Fibroblast of the aortic adventitia (primary cell): Measurements from ENCODE around the gene WDR27. TPM values are rescaled to one million over a fixed set of nuclear protein-coding genes. Genes with fewer than 3 reads are reported as not detected.

Experiments used
- DNase-seq: peaks from one replicate; pipeline ENCODE4 v3.0.0-alpha.2; 2010; ENCODE audit warnings: low read depth
- H3K4me3 ChIP-seq: 2 replicates; pipeline ENCODE4 v1.5.1; 2011; ENCODE audit warnings: low read depth, mild to moderate bottlenecking, control low read depth, low read length, moderate library complexity
- total RNA-seq: library from RNA; depleted of rRNA; stranded (reverse); fragments of >200 nt; gene quantifications from 2 replicates; pipeline ENCODE4 v1.2.3, GENCODE V29; 2012; ENCODE audit warnings: low replicate concordance
- TF ChIP-seq, protein P1 (sequence below): IDR thresholded peaks from 2 replicates; pipeline ENCODE4 v1.5.1; 2011; ENCODE audit warnings: mild to moderate bottlenecking, low read length, control low read depth, inconsistent platforms; ENCODE audit not compliant: insufficient read depth

The WDR27 gene
- total RNA-seq, 1 donor, result 19.9 TPM

DNA sequence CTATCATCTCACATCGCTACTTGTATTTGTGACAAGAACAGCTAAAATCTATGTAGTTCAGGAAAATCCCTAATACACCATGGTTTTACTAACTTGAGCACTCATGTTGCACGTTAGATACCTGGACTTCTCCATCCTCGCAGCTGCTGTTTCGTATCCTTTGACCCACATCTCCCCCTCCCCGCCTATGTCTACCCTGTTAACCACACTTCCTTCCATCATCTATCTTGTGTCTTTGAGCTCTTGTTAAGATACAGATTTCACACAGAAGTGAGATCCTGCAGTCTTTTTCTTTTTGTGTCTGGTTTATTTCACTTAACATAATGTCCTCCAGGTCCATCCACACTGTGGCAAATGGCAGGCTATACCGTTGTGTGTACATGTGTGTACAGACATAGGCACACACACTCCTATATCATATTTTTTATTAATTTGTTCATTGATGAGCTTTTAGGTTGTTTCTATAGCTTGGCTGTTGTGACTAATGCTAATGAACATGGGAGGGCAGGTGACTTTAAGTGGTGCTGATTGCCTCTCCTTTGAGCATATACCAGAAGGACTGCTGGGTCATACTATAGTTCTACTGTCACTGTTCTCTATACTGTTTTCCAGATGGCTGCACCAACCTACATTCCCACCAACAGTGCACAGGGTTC, 117.8 kb downstream of the WDR27 start:
- no peak for DNase-seq
- H3K4me3 ChIP-seq, result no peak overlapping the region
- TF ChIP-seq, protein P1, sequence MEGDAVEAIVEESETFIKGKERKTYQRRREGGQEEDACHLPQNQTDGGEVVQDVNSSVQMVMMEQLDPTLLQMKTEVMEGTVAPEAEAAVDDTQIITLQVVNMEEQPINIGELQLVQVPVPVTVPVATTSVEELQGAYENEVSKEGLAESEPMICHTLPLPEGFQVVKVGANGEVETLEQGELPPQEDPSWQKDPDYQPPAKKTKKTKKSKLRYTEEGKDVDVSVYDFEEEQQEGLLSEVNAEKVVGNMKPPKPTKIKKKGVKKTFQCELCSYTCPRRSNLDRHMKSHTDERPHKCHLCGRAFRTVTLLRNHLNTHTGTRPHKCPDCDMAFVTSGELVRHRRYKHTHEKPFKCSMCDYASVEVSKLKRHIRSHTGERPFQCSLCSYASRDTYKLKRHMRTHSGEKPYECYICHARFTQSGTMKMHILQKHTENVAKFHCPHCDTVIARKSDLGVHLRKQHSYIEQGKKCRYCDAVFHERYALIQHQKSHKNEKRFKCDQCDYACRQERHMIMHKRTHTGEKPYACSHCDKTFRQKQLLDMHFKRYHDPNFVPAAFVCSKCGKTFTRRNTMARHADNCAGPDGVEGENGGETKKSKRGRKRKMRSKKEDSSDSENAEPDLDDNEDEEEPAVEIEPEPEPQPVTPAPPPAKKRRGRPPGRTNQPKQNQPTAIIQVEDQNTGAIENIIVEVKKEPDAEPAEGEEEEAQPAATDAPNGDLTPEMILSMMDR, result no peak

DNA sequence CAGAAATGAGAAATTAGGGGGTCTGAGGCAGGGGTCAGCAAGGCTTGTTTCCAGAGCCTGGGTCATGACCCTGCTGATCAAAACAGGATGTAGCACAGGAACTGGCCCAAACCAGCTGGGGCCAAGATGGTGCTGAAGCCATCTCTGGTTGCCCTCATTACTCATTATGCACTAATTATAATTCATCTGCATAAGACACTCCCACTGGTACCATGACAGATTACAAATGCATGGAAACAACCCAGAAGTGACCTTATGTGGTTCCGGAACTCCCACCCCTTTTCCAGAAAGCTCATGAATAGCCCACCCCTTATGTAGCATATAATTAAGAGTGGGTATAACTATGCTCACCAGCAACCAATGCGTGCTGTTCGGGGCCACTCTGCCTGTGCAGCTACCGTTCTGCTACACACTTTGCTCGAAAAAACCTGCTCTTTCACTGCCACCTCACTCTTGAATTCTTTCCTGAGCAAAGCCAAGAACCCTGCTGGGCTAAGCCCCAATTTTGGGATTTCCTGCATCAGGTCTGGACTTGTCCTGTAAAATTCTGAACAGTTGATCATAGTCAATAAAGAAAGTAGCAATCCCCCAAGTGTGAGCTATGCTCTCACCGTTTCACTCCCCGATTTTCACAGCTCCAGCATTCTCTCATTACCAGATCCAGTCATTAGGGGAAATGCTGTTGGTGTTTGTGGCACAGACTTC, 122.3 kb downstream of the WDR27 start:
- TF ChIP-seq, protein P1, result no peak

DNA sequence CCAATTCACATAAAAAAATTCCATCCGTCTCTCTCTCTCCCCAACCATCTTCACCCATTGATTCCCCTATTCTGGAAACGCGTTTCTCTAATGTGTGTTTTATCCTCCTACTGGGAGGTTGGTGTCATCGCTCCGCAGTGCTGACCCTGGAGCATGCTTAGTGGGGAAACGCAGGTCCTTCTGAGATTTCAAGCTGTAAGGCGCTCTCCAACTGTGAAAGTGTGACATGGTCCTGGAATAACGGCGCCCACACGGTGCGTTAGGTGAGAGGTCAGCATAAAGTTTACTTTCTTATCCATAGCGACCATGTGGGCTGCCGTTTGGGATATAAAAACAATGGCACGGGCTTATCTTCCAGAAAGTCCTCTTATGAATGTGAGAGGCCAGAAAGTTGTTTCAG, 123.9 kb downstream of the WDR27 start:
- H3K4me3 ChIP-seq, result no peak overlapping the region
- no peak for DNase-seq
- TF ChIP-seq, protein P1, result no peak

More for the DNA sequence above, 122.3 kb downstream of the WDR27 start:
- no peak for DNase-seq
- H3K4me3 ChIP-seq, result no peak overlapping the region

DNA sequence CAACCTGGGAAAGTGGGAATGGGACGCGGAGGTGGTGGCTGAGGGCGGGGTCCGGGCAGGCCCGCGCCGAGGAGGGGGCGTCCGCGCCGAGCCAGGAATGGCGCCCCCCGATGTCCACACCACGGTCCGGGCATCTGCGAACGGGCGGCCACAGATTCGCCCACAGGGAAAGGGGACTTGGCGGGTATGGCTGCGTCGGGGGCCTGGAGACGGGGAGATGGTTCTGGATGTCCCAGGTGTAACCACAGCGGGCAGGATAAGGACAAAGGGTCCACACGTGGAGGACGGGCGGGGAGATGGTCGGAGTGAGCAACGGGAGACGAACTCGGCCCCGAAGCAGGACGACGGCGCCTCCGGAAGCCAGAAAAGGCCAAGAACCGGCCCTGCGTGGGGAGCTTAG, 124.6 kb downstream of the WDR27 start:
- DNase-seq, result no peak
- TF ChIP-seq, protein P1, result no peak
- H3K4me3 ChIP-seq, result no peak overlapping the region

DNA sequence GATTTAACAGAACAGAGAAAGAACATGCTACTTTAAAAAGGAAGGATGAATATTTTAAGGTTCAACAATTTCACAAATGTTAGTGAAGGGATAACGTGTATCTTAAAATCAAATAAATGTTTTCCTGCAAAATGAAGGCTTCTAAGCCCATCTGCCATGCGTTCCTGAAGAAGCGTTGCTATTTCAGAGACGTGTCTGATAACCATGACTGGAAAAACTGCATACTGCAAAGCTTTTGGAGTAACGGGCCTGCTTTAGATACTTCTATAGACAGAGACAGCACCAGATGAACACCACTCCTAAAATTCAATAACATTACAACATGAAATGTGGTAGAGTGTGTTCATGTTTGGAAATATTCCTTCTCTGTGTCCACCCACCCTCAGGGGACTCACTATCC, 126.0 kb downstream of the WDR27 start:
- no peak overlapping the region for H3K4me3 ChIP-seq
- TF ChIP-seq, protein P1, result no peak
- DNase-seq, result no peak

DNA sequence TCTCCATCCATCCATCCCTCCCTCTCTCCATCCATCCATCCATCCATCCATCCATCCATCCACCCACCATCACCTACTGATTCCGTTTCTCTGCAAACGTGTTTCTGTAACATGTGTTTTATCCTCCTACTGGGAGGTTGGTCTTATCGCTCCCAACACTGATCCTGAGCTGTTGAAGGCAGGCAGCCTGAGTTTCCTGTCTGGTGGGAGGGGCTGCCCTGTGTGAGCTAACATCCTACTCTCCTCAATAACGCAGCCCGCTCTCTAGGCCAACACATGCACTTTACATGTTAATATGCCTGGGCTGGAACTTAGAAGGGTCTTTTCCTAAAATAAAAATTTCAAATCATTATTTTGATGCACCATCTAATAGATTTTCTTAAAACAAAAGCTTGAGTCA, 126.5 kb downstream of the WDR27 start:
- TF ChIP-seq, protein P1, result no peak
- DNase-seq, result no peak
- H3K4me3 ChIP-seq, result no peak overlapping the region
